BLaER1 (cell line): ENCODE data around the gene MCRS1.

ENCODE experiments used
- H3K27ac ChIP-seq: shearing (Covaris generic); formaldehyde crosslinking; 2 replicates; pipeline ENCODE4 v1.8.1; 2022
- H3K27me3 ChIP-seq: shearing (Covaris generic); formaldehyde crosslinking; 2 replicates; pipeline ENCODE4 v1.8.1; 2022
- H3K36me3 ChIP-seq: shearing (Covaris generic); formaldehyde crosslinking; 2 replicates; pipeline ENCODE4 v1.8.1; 2022
- H3K4me1 ChIP-seq: shearing (Covaris generic); formaldehyde crosslinking; 2 replicates; pipeline ENCODE4 v1.8.1; 2022
- H3K4me2 ChIP-seq: shearing (Covaris generic); formaldehyde crosslinking; 2 replicates; pipeline ENCODE4 v1.8.1; 2022
- H3K4me3 ChIP-seq: shearing (Covaris generic); formaldehyde crosslinking; 2 replicates; pipeline ENCODE4 v1.8.1; 2022
- H3K9ac ChIP-seq: shearing (Covaris generic); formaldehyde crosslinking; 2 replicates; pipeline ENCODE4 v1.8.1; 2022
- H3K9me3 ChIP-seq: shearing (Covaris generic); formaldehyde crosslinking; 2 replicates; pipeline ENCODE4 v1.8.1; 2022
- H4K20me1 ChIP-seq: shearing (Covaris generic); formaldehyde crosslinking; 2 replicates; pipeline ENCODE4 v1.8.1; 2022
- Cebpa-rat ChIP-seq: shearing (Covaris generic); IDR thresholded peaks from 2 replicates; pipeline ENCODE4 v1.8.1; 2022

Gene MCRS1

GRCh38 chr12:49543914-49544815 is 23.8 kb downstream of the MCRS1 start:
- peaks cover 59% of the 10 kb centered on the region for H3K27me3 ChIP-seq
- H3K9me3 ChIP-seq: no peaks in the 10 kb centered on the region
- H3K4me1 ChIP-seq: peaks cover 25% of the 10 kb centered on the region
- H3K36me3 ChIP-seq: no peaks in the 10 kb centered on the region
- H4K20me1 ChIP-seq: peaks cover 22% of the 10 kb centered on the region
- H3K4me3 ChIP-seq: no peak overlapping the region
- no peak for TF ChIP-seq Cebpa-rat
- H3K27ac ChIP-seq: no peak overlapping the region
- no peak overlapping the region for H3K9ac ChIP-seq
- H3K4me2 ChIP-seq: no peak overlapping the region

GRCh38 chr12:49543221-49543913 is 24.6 kb downstream of the MCRS1 start:
- H3K27ac ChIP-seq: no peak overlapping the region
- peak overlapping the region; percentile 30 for H3K4me2 ChIP-seq
- no peak for TF ChIP-seq Cebpa-rat
- H3K27me3 ChIP-seq: peaks cover 59% of the 10 kb centered on the region
- peaks cover 26% of the 10 kb centered on the region for H4K20me1 ChIP-seq
- H3K4me3 ChIP-seq: no peak overlapping the region
- no peak overlapping the region for H3K9ac ChIP-seq
- H3K9me3 ChIP-seq: no peaks in the 10 kb centered on the region
- H3K4me1 ChIP-seq: peaks cover 20% of the 10 kb centered on the region
- H3K36me3 ChIP-seq: no peaks in the 10 kb centered on the region

- peaks cover 59% of the 10 kb centered on the region for H3K27me3 ChIP-seq
These were observed 25.3 kb downstream of the MCRS1 start for GRCh38 chr12:49542592-49543160.

GRCh38 chr12:49541911-49542505 is 25.9 kb downstream of the MCRS1 start:
- Histone ChIP-seq H3K4me3 (no peak overlapping the region), H3K4me2 (no peak overlapping the region), H3K36me3 (no peaks in the 10 kb centered on the region), H3K9ac (no peak overlapping the region), H3K9me3 (no peaks in the 10 kb centered on the region), H3K27me3 (peaks cover 59% of the 10 kb centered on the region), H4K20me1 (peaks cover 39% of the 10 kb centered on the region), H3K4me1 (peaks cover 33% of the 10 kb centered on the region), H3K27ac (no peak overlapping the region)
- TF ChIP-seq Cebpa-rat: no peak

More at GRCh38 chr12:49542592-49543160, 25.3 kb downstream of the MCRS1 start:
- Histone ChIP-seq H3K4me3 (no peak overlapping the region), H4K20me1 (peaks cover 33% of the 10 kb centered on the region), H3K4me2 (peak overlapping the region; percentile 30), H3K36me3 (no peaks in the 10 kb centered on the region), H3K9me3 (no peaks in the 10 kb centered on the region), H3K27ac (no peak overlapping the region), H3K4me1 (peaks cover 27% of the 10 kb centered on the region), H3K9ac (no peak overlapping the region)
- no peak for TF ChIP-seq Cebpa-rat

GRCh38 chr12:49541140-49541861 is 26.6 kb downstream of the MCRS1 start:
- H3K4me3 ChIP-seq: no peak overlapping the region
- H3K27me3 ChIP-seq: peaks cover 61% of the 10 kb centered on the region
- H4K20me1 ChIP-seq: peaks cover 46% of the 10 kb centered on the region
- no peaks in the 10 kb centered on the region for H3K9me3 ChIP-seq
- no peak overlapping the region for H3K27ac ChIP-seq
- peaks cover 38% of the 10 kb centered on the region for H3K4me1 ChIP-seq
- no peaks in the 10 kb centered on the region for H3K36me3 ChIP-seq
- no peak overlapping the region for H3K9ac ChIP-seq
- no peak overlapping the region for H3K4me2 ChIP-seq
- no peak for TF ChIP-seq Cebpa-rat

- peaks cover 69% of the 10 kb centered on the region for H3K27me3 ChIP-seq
These were observed 27.5 kb downstream of the MCRS1 start for GRCh38 chr12:49540229-49541139.

GRCh38 chr12:49539406-49540228 is 28.3 kb downstream of the MCRS1 start:
- H4K20me1 ChIP-seq: peaks cover 56% of the 10 kb centered on the region
- peak overlapping the region; percentile 62 for H3K4me3 ChIP-seq
- no peak overlapping the region for H3K9ac ChIP-seq
- peak overlapping the region; percentile 87 for H3K4me2 ChIP-seq
- peaks cover 77% of the 10 kb centered on the region for H3K27me3 ChIP-seq
- H3K9me3 ChIP-seq: no peaks in the 10 kb centered on the region
- H3K27ac ChIP-seq: no peak overlapping the region
- H3K4me1 ChIP-seq: peaks cover 38% of the 10 kb centered on the region
- no peak for TF ChIP-seq Cebpa-rat
- no peaks in the 10 kb centered on the region for H3K36me3 ChIP-seq

More at GRCh38 chr12:49540229-49541139, 27.5 kb downstream of the MCRS1 start:
- peaks cover 38% of the 10 kb centered on the region for H3K4me1 ChIP-seq
- no peak overlapping the region for H3K27ac ChIP-seq
- no peak for TF ChIP-seq Cebpa-rat
- peak overlapping the region; percentile 87; the same call in 1 of the 2 replicates for H3K4me2 ChIP-seq
- peaks cover 54% of the 10 kb centered on the region for H4K20me1 ChIP-seq
- no peaks in the 10 kb centered on the region for H3K9me3 ChIP-seq
- no peaks in the 10 kb centered on the region for H3K36me3 ChIP-seq
- H3K9ac ChIP-seq: no peak overlapping the region
- H3K4me3 ChIP-seq: no peak overlapping the region
